ENCODE measurements around the gene CRB2.

- TF ChIP-seq CTCF (IDR thresholded peaks at IDR 0.05; ENCODE audit: insufficient read depth, low read length) (no peak), REST (IDR thresholded peaks at IDR 0.05; ENCODE audit: insufficient replicate concordance, low read depth) (no peak), POLR2AphosphoS5 (IDR thresholded peaks at IDR 0.05; ENCODE audit: low read depth) (no peak), GABPA (IDR thresholded peaks at IDR 0.05; ENCODE audit: low read depth) (no peak)
Measured at GRCh38 chr9:123347289-123348060, 8.5 kb upstream of the CRB2 start.
